Measurements from ENCODE around the gene UBXN6. TPM values are rescaled to one million over a fixed set of nuclear protein-coding genes. Genes with fewer than 3 reads are reported as not detected.
A peak's percentile ranks its signal among the peaks of the same experiment; 100 is the strongest.

The UBXN6 gene
- 100 to 1,000 TPM in 4 of 6 donors, 10 to 100 TPM in 2; 48.1 to 186 (median 111) TPM for total RNA-seq

DNA sequence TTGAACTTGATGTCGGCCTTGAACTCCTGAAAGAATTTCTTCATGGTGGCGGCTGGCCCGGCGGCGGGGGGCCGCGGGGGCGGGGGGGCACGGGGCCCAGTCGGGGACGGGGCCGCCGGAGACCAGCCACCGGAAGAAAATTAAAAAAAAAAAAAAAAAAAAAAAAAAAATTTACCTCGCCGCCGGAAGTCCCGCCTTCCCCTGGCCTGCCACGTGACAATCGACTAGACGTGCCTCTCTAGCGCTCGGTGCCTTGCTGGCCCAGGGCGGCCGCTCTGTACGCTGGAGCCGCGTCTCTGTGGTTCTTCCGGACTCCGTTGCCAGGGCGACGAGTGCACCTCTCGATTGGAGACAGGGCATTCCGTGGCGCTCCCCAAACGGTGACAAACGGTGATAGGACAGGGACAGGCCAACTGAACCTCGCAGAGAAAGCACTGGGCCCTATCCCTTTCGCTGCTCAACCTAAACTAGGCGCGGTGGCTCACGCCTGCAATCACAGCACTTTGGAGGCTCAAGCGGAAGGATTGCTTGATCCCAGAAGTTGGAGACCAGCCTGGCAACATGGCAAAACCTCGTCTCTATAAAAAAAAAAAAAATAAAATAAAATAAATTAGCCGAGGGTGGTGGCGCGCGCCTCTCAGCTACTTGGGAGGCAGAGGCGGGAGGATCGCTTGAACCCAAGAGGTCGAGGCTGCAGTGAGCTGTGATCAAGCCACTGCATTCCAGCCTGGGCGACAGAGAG, at the start of gene UBXN6:
Gene UBXN6 (minus strand): TSS at position 141 of the 742 bp plus-strand sequence. CDS start 97 bp downstream, at position 44.
- peak; percentile 95 to 96 for ATAC-seq (ENCODE audit: low FRiP score in 2 of 2)
- Histone ChIP-seq H3K4me1 (peaks cover 14 to 25% (median 17%) of the 10 kb centered on the region in 4 donors), H3K27me3 (no peaks in the 10 kb centered on the region), H3K36me3 (peaks cover 4 to 20% (median 15%) of the 10 kb centered on the region in 4 donors), H3K9me3 (no peaks in the 10 kb centered on the region), H3K4me3 (peak within 1 kb of the TSS; percentile 62 to 97 (median 75)), H3K27ac (peak within 1 kb of the TSS; percentile 77 to 90 (median 90))
- WGBS, 2 donors = 12 to 14% methylated on average over 48 to 51 of the region's 52 CpGs
- peak in 2 of 6 experiments; percentile 23 to 45 for TF ChIP-seq CTCF (IDR thresholded peaks at IDR 0.05)
- peak; percentile 32 to 65 for TF ChIP-seq POLR2AphosphoS5 (IDR thresholded peaks at IDR 0.05)
- peak in 1 of 4 donors; percentile 49 for TF ChIP-seq POLR2A (IDR thresholded peaks at IDR 0.05)
- TF ChIP-seq EP300 (IDR thresholded peaks at IDR 0.05) = no peak
- peak; percentile 96 to 100 for DNase-seq

DNA sequence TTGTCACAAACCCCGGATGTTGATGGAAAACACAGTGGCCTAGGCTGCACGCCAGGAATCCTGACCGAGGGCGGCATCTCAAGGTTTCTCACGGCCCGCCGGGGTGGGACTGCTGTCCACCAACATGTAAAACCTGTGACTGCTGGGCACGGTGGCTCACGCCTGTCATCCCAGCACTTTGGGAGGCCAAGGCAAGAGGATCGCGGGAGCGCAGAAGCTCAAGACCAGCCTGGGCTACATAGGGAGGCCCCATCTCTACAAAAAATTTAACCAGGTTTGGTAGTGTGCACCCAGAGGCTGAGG, 49.5 kb upstream of the UBXN6 start:
- 90 to 98% methylated on average over 5 to 12 of the region's 12 CpGs for WGBS, 2 donors
- ATAC-seq (ENCODE audit: low FRiP score in 2 of 2) (no peak), DNase-seq (no peak)
- no peak overlapping the region for H3K27ac ChIP-seq
- peaks cover 2 to 42% (median 24%) of the 10 kb centered on the region in 4 donors for H3K36me3 ChIP-seq
- no peak overlapping the region for H3K4me3 ChIP-seq
- H3K27me3 ChIP-seq = no peaks in the 10 kb centered on the region
- H3K9me3 ChIP-seq = no peaks in the 10 kb centered on the region
- no peak for TF ChIP-seq CTCF (IDR thresholded peaks at IDR 0.05)
- no peak for TF ChIP-seq POLR2AphosphoS5 (IDR thresholded peaks at IDR 0.05)
- TF ChIP-seq EP300 (IDR thresholded peaks at IDR 0.05) = no peak
- no peak for TF ChIP-seq POLR2A (IDR thresholded peaks at IDR 0.05)
- no peaks in the 10 kb centered on the region for H3K4me1 ChIP-seq

GRCh38 chr19:4506449-4507149, 49.0 kb upstream of the UBXN6 start:
- peaks cover 2 to 47% (median 28%) of the 10 kb centered on the region in 4 donors for H3K36me3 ChIP-seq
- TF ChIP-seq POLR2AphosphoS5 (IDR thresholded peaks at IDR 0.05) (no peak), EP300 (IDR thresholded peaks at IDR 0.05) (no peak), CTCF (IDR thresholded peaks at IDR 0.05) (no peak), POLR2A (IDR thresholded peaks at IDR 0.05) (no peak)
- H3K4me1 ChIP-seq = no peaks in the 10 kb centered on the region
- no peak overlapping the region for H3K27ac ChIP-seq
- H3K9me3 ChIP-seq = no peaks in the 10 kb centered on the region
- no peak overlapping the region for H3K4me3 ChIP-seq
- no peaks in the 10 kb centered on the region for H3K27me3 ChIP-seq
- ATAC-seq (ENCODE audit: low FRiP score in 2 of 2) (no peak), DNase-seq (no peak)
- 83 to 87% methylated on average over 5 to 16 of the region's 17 CpGs for whole genome bisulfite sequencing, 2 donors

GRCh38 chr19:4505570-4506448, 48.2 kb upstream of the UBXN6 start:
- H3K36me3 ChIP-seq = peaks cover 2 to 55% (median 36%) of the 10 kb centered on the region in 4 donors
- WGBS, 2 donors = 93 to 97% methylated on average over 33 to 34 of the region's 34 CpGs
- ATAC-seq (ENCODE audit: low FRiP score in 2 of 2) (no peak), DNase-seq (peak in 1 of 2 donors; percentile 75)
- H3K4me3 ChIP-seq = no peak overlapping the region
- H3K4me1 ChIP-seq = no peaks in the 10 kb centered on the region
- H3K27ac ChIP-seq = no peak overlapping the region
- no peak for TF ChIP-seq POLR2A (IDR thresholded peaks at IDR 0.05)
- TF ChIP-seq POLR2AphosphoS5 (IDR thresholded peaks at IDR 0.05) = no peak
- no peak for TF ChIP-seq EP300 (IDR thresholded peaks at IDR 0.05)
- TF ChIP-seq CTCF (IDR thresholded peaks at IDR 0.05) = no peak
- H3K27me3 ChIP-seq = no peaks in the 10 kb centered on the region
- H3K9me3 ChIP-seq = no peaks in the 10 kb centered on the region
